ENCODE measurements around the gene ZBTB38. TPM values are rescaled to one million over a fixed set of nuclear protein-coding genes. Genes with fewer than 3 reads are reported as not detected.

Gene ZBTB38
- total and polyA plus RNA-seq, 2 donors (not counting 1 experiment from before 2014, with no cell fraction given), result 13.8 to 71.2 TPM

DNA sequence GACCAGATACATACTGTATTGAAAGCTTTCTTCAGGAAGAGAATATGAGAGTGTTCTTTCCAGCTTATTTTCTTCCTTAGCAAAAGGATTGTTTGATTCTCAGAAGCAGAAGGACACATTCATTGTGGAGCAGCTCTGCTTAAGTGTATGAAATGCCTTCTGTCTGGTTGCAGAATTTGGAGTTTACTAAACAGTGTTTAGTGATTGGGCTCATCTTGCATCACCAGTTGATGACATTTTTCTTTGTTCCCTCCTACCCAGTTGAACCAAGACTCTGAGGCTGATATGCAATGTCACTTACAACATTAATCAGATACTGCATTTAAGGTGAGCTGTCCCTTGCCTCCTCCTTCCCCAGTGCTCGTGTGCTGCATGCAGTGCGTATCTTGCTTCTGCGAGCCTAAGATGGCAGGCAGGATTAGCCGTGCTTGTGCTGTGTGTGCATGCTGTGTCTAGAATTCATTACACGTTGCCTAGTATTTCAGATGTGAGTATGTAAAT is 18.4 kb downstream of the ZBTB38 start:
- Mint-ChIP-seq H3K9me3 (ENCODE audit: insufficient read depth) (no peaks in the 10 kb centered on the region), H3K27me3 (no peaks in the 10 kb centered on the region), H3K27ac (peak overlapping the region; percentile 91), H3K4me3 (peak overlapping the region; percentile 87), H3K4me1 (peaks cover 42% of the 10 kb centered on the region)
- no peaks in the 10 kb centered on the region for H3K79me2 ChIP-seq (ENCODE audit: control insufficient read depth, insufficient read depth, low read length)
- H3K27ac ChIP-seq (ENCODE audit: low read length in 2 of 2), result peak overlapping the region in 1 of 2 donors; percentile 43
- H4K20me1 ChIP-seq (ENCODE audit: control insufficient read depth, insufficient read depth, low read length, poor library complexity, severe bottlenecking), result no peaks in the 10 kb centered on the region
- peaks cover 0 to 3% (median 0%) of the 10 kb centered on the region in 4 experiments for H3K27me3 ChIP-seq (replicated peaks in 1 of 4; ENCODE audit: control extremely low read depth in 1 of 4, control insufficient read depth in 3 of 4, insufficient read depth in 4 of 4, low read length in 3 of 4)
- POLR2A ChIA-PET, result interaction anchor here (0.8 to 1.0 kb wide), 3 partner anchors 12 to 25 kb away, joined by 3 read pairs; no protein-coding TSS in a partner anchor
- intact Hi-C loops (cut with micrococcal nuclease), result loop anchor here (2.0 kb wide), 1 partner anchor 14 kb away; no protein-coding TSS in a partner anchor
- CTCF ChIA-PET, result interaction anchor here (1.0 to 2.9 kb wide), 12 partner anchors 9 to 75 kb away, joined by 3 to 12 read pairs (median 4); no protein-coding TSS in a partner anchor
- ATAC-seq (ENCODE audit: low read depth) (peak; percentile 56), DNase-seq (peak; percentile 38)
- H3K36me3 ChIP-seq (replicated peaks in 1 of 2; ENCODE audit: control extremely low read depth in 1 of 2, control insufficient read depth in 1 of 2, extremely low read depth in 1 of 2, insufficient read depth in 2 of 2, low read length in 1 of 2), result no peaks in the 10 kb centered on the region
- no peaks in the 10 kb centered on the region for H3K9me3 ChIP-seq (ENCODE audit: control extremely low read depth in 1 of 3, control insufficient read depth in 2 of 3, insufficient read depth in 1 of 3, low read length in 2 of 3)
- H2AFZ ChIP-seq (ENCODE audit: insufficient read depth, low read depth, low read length, poor library complexity, severe bottlenecking), result no peak overlapping the region
- TF ChIP-seq, protein P1, sequence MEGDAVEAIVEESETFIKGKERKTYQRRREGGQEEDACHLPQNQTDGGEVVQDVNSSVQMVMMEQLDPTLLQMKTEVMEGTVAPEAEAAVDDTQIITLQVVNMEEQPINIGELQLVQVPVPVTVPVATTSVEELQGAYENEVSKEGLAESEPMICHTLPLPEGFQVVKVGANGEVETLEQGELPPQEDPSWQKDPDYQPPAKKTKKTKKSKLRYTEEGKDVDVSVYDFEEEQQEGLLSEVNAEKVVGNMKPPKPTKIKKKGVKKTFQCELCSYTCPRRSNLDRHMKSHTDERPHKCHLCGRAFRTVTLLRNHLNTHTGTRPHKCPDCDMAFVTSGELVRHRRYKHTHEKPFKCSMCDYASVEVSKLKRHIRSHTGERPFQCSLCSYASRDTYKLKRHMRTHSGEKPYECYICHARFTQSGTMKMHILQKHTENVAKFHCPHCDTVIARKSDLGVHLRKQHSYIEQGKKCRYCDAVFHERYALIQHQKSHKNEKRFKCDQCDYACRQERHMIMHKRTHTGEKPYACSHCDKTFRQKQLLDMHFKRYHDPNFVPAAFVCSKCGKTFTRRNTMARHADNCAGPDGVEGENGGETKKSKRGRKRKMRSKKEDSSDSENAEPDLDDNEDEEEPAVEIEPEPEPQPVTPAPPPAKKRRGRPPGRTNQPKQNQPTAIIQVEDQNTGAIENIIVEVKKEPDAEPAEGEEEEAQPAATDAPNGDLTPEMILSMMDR (IDR thresholded peaks at IDR 0.05), result no peak
- TF ChIP-seq EZH2 (IDR thresholded peaks at IDR 0.05; ENCODE audit: borderline replicate concordance, insufficient read depth, low read depth, low read length, poor library complexity, severe bottlenecking), result no peak
- no peaks in the 10 kb centered on the region for H3K4me1 ChIP-seq (ENCODE audit: control insufficient read depth in 2 of 2, insufficient read depth in 2 of 2, low read length in 2 of 2)
- peak overlapping the region in 4 of 5 experiments; percentile 30 to 55 (median 32) for H3K4me3 ChIP-seq (ENCODE audit: control extremely low read depth in 1 of 5, extremely low read depth in 1 of 5, insufficient read depth in 1 of 5, low read depth in 2 of 5, low read length in 4 of 5)
- peak overlapping the region; percentile 48 for H3K4me2 ChIP-seq (replicated peaks; ENCODE audit: low read depth, low read length, poor library complexity, severe bottlenecking)
- H3K9ac ChIP-seq (ENCODE audit: low read length), result peak overlapping the region; percentile 52
- 72% methylated on average over 4 of the region's 5 CpGs for WGBS (ENCODE audit: insufficient coverage)

DNA sequence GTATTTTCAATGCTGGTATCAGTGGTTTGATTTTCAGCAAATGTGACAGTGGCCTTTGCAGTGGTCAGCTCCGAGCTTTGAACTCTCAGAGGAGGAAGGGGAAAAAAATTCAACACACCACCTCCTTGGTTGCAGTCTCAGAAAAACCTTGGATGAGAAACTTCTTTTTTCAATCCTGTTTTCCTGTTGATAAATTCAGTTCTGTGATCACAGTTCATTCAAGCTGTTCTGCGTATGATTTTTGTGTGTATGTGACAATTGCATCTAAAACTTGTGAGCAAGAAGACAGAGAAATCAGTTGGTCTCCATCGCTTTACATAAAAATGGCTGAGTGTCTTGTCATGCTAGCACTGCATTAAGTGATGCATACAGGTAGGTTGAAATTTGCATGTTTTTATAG is 19.2 kb downstream of the ZBTB38 start:
- H3K27me3 ChIP-seq (replicated peaks in 1 of 4; ENCODE audit: control extremely low read depth in 1 of 4, control insufficient read depth in 3 of 4, insufficient read depth in 4 of 4, low read length in 3 of 4), result peaks cover 0 to 6% (median 0%) of the 10 kb centered on the region in 4 experiments
- H3K36me3 ChIP-seq (replicated peaks in 1 of 2; ENCODE audit: control extremely low read depth in 1 of 2, control insufficient read depth in 1 of 2, extremely low read depth in 1 of 2, insufficient read depth in 2 of 2, low read length in 1 of 2), result no peaks in the 10 kb centered on the region
- peak overlapping the region; percentile 48 for H3K4me2 ChIP-seq (replicated peaks; ENCODE audit: low read depth, low read length, poor library complexity, severe bottlenecking)
- Mint-ChIP-seq H3K27ac (peak overlapping the region; percentile 91), H3K27me3 (no peaks in the 10 kb centered on the region), H3K9me3 (ENCODE audit: insufficient read depth) (no peaks in the 10 kb centered on the region), H3K4me1 (peaks cover 42% of the 10 kb centered on the region), H3K4me3 (peak overlapping the region; percentile 87)
- no peak for TF ChIP-seq EZH2 (IDR thresholded peaks at IDR 0.05; ENCODE audit: borderline replicate concordance, insufficient read depth, low read depth, low read length, poor library complexity, severe bottlenecking)
- TF ChIP-seq, protein P1 (IDR thresholded peaks at IDR 0.05), result no peak
- no peaks in the 10 kb centered on the region for H3K4me1 ChIP-seq (ENCODE audit: control insufficient read depth in 2 of 2, insufficient read depth in 2 of 2, low read length in 2 of 2)
- ChIA-PET CTCF (interaction anchor here (1.0 to 1.9 kb wide), 8 partner anchors 8 to 68 kb away, joined by 3 to 6 read pairs (median 4); partner anchors contain the start of gene ZBTB38), POLR2A (interaction anchor here (0.6 to 1.5 kb wide), 3 partner anchors 9 to 73 kb away, joined by 3 to 4 read pairs (median 4); no protein-coding TSS in a partner anchor)
- H3K79me2 ChIP-seq (ENCODE audit: control insufficient read depth, insufficient read depth, low read length), result no peaks in the 10 kb centered on the region
- 87% methylated on average over 2 of the region's 3 CpGs for whole genome bisulfite sequencing (ENCODE audit: insufficient coverage)
- H3K9me3 ChIP-seq (ENCODE audit: control extremely low read depth in 1 of 3, control insufficient read depth in 2 of 3, insufficient read depth in 1 of 3, low read length in 2 of 3), result no peaks in the 10 kb centered on the region
- peak overlapping the region; percentile 52 for H3K9ac ChIP-seq (ENCODE audit: low read length)
- no peak overlapping the region for H2AFZ ChIP-seq (ENCODE audit: insufficient read depth, low read depth, low read length, poor library complexity, severe bottlenecking)
- DNase-seq, result no peak
- ATAC-seq (ENCODE audit: low read depth), result no peak
- intact Hi-C loops (cut with micrococcal nuclease), result loop anchor here (2.0 kb wide), 1 partner anchor 13 kb away; no protein-coding TSS in a partner anchor
- no peaks in the 10 kb centered on the region for H4K20me1 ChIP-seq (ENCODE audit: control insufficient read depth, insufficient read depth, low read length, poor library complexity, severe bottlenecking)
- H3K27ac ChIP-seq (ENCODE audit: low read length in 2 of 2), result peak overlapping the region; percentile 24 to 43
- H3K4me3 ChIP-seq (ENCODE audit: control extremely low read depth in 1 of 5, extremely low read depth in 1 of 5, insufficient read depth in 1 of 5, low read depth in 2 of 5, low read length in 4 of 5), result peak overlapping the region in 3 of 5 experiments; percentile 0 to 55 (median 32)

Measured in B cell (primary cell).